ENCODE results near the gene TTC33. TPM values are rescaled to one million over a fixed set of nuclear protein-coding genes. Genes with fewer than 3 reads are reported as not detected.
A peak's percentile ranks its signal among the peaks of the same experiment; 100 is the strongest.

Gene TTC33
- total RNA-seq, 4 donors from 2014 or later: 6.4 to 67.3 (median 17.4) TPM

DNA sequence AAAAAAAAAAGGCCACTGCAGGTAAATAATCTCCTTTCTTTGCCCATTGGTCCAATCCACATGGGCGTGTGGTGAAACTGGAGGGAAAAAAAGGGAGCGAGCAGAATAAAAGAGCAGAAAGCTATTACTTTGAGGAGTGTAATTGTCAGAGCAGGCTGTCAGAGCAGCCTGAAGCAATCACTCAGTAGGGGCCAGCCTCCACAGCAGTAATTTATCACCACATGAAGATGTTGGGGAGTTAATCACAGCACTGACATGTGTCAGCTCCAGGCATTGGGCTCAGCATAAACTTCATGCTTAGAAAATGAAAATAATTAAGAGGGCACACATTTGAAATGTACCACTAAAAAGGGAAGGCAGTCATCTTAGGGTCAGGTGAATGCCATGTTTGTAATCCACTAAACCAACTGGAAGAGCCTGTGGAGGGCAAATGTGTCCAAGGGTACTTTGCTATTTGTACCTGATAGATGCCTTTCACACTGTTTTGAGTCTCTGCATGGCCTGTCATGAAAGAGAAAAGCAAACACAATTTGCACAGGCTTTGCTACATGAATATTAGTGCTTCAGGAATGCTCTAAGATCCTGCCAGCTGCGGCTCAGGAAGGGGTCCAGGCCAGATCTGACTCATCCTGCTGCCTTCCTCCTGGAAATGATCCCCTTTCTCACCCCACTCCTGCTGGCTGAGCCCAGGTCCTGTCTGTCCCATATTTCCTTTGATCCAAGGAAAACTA, 79.0 kb downstream of the TTC33 start:
- peak overlapping the region; percentile 94 to 96 (median 94) for H3K27ac ChIP-seq
- intact Hi-C loops (cut with DNase I; ENCODE audit: low total_unique reads): no loop called here
- 45% methylated on average over 3 of the region's 3 CpGs; no CpG with 5 or more reads in 1 of the 2 donors for WGBS, 2 donors (ENCODE audit: low coverage in 1 of 2)

DNA sequence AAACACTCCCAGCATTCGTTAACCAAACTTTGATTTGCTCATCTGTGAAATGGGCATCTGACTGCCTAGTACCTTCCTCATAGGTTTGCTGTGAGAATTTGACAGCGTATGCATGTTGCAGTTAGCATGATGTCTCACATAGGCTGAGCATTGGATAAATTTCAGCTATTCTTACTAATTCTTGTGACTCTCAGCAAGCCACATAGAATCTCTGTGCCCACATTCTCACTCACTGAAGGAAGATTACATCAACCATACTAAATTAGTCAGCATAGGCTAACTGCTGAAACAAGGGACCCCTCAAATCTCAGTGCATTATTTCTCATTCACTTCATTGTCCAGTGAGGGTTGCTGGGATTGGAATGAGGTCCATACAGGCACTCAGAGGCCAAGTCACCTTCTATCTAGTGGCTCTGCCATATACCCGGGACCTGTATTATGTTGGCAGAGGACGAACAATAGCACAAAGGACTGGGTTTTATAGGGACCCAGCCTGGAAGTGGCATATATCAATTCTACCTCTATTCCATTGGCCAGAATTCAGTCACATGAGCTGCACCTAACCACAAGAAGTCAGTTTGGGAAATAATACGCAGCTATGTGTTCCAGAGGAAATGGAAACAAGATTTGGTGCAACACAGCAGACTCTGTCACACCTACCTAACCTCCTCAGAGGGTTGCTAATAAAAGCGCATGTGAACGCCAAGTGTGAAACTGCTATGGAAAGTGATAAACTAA, 80.2 kb downstream of the TTC33 start:
- intact Hi-C loops (cut with DNase I; ENCODE audit: low total_unique reads) (no loop called here), in situ Hi-C loops (cut with MboI; ENCODE audit: low pct_ligation_motif_present in 1 of 4, low pct_unique_long_range_greater_than_20kb in 1 of 4, low sequenced_read_pairs in 3 of 4) (loop anchor here in 1 of 4 donors (25.0 kb wide), 1 partner anchor 288 kb away; no protein-coding TSS in a partner anchor)
- H3K9me3 ChIP-seq: no peaks in the 10 kb centered on the region
- H3K36me3 ChIP-seq: no peaks in the 10 kb centered on the region
- DNase-seq: no peak
- peak overlapping the region in 1 of 4 donors; percentile 96 for H3K27ac ChIP-seq
- H3K4me3 ChIP-seq: no peak overlapping the region
- TF ChIP-seq POLR2AphosphoS5 (IDR thresholded peaks at IDR 0.05) (no peak), EP300 (IDR thresholded peaks at IDR 0.05; ENCODE audit: low read depth) (no peak), POLR2A (IDR thresholded peaks at IDR 0.05) (no peak)
- TF ChIP-seq, protein P1, sequence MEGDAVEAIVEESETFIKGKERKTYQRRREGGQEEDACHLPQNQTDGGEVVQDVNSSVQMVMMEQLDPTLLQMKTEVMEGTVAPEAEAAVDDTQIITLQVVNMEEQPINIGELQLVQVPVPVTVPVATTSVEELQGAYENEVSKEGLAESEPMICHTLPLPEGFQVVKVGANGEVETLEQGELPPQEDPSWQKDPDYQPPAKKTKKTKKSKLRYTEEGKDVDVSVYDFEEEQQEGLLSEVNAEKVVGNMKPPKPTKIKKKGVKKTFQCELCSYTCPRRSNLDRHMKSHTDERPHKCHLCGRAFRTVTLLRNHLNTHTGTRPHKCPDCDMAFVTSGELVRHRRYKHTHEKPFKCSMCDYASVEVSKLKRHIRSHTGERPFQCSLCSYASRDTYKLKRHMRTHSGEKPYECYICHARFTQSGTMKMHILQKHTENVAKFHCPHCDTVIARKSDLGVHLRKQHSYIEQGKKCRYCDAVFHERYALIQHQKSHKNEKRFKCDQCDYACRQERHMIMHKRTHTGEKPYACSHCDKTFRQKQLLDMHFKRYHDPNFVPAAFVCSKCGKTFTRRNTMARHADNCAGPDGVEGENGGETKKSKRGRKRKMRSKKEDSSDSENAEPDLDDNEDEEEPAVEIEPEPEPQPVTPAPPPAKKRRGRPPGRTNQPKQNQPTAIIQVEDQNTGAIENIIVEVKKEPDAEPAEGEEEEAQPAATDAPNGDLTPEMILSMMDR (IDR thresholded peaks at IDR 0.05): no peak
- H3K4me1 ChIP-seq: peaks cover 0 to 26% (median 14%) of the 10 kb centered on the region in 4 donors
- WGBS, 2 donors (ENCODE audit: low coverage in 1 of 2): 81 to 88% methylated on average over 5 to 7 of the region's 7 CpGs
- H3K27me3 ChIP-seq: no peaks in the 10 kb centered on the region

More for the DNA sequence above, 79.0 kb downstream of the TTC33 start:
- peaks cover 0 to 4% (median 0%) of the 10 kb centered on the region in 4 donors for H3K36me3 ChIP-seq
- H3K27me3 ChIP-seq: no peaks in the 10 kb centered on the region
- no peaks in the 10 kb centered on the region for H3K9me3 ChIP-seq
- H3K4me1 ChIP-seq: peaks cover 0 to 26% (median 14%) of the 10 kb centered on the region in 4 donors
- peak; percentile 6 to 39 (median 27) for TF ChIP-seq POLR2AphosphoS5 (IDR thresholded peaks at IDR 0.05)
- TF ChIP-seq, protein P1 (IDR thresholded peaks at IDR 0.05): no peak
- no peak overlapping the region for H3K4me3 ChIP-seq
- in situ Hi-C loops (cut with MboI; ENCODE audit: low pct_ligation_motif_present in 1 of 4, low pct_unique_long_range_greater_than_20kb in 1 of 4, low sequenced_read_pairs in 3 of 4): loop anchor here in 1 of 4 donors (25.0 kb wide), 1 partner anchor 289 kb away; no protein-coding TSS in a partner anchor
- no peak for DNase-seq

DNA sequence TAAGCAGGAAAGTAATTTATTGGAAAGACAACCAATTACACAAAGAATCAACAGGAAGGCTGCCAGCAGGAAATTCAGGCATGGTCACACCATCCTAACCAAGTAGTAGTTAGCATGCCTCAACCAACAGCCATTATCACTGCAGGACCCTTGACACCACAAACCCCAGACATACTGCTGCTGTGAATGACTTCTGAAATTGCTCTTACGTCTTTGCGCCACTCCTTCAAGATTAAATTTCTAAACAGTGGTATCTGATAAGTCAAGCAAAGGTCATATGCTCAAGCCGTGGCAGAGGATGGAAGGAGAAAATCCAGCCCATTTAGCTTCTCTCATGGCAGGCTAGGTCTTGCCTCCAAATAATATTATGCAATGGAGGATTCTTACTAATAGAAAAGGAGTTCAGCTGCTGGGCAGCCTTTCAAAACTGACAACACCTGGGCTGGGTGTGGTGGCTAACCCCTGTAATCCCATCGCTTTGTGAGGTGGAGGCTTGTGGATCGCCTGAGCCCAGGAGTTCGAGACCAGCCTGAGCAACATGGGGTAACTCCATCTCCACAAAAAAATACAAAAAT, 81.0 kb downstream of the TTC33 start:
- H3K27me3 ChIP-seq: no peaks in the 10 kb centered on the region
- in situ Hi-C loops (cut with MboI; ENCODE audit: low pct_ligation_motif_present in 1 of 4, low pct_unique_long_range_greater_than_20kb in 1 of 4, low sequenced_read_pairs in 3 of 4): loop anchor here in 1 of 4 donors (25.0 kb wide), 1 partner anchor 287 kb away; no protein-coding TSS in a partner anchor
- H3K4me3 ChIP-seq: no peak overlapping the region
- no peaks in the 10 kb centered on the region for H3K36me3 ChIP-seq
- no peak for TF ChIP-seq POLR2AphosphoS5 (IDR thresholded peaks at IDR 0.05)
- TF ChIP-seq POLR2A (IDR thresholded peaks at IDR 0.05): no peak
- TF ChIP-seq, protein P1 (IDR thresholded peaks at IDR 0.05): no peak
- TF ChIP-seq EP300 (IDR thresholded peaks at IDR 0.05; ENCODE audit: low read depth): no peak
- no peaks in the 10 kb centered on the region for H3K9me3 ChIP-seq
- intact Hi-C loops (cut with DNase I; ENCODE audit: low total_unique reads): no loop called here
- DNase-seq: no peak
- peaks cover 0 to 26% (median 14%) of the 10 kb centered on the region in 4 donors for H3K4me1 ChIP-seq
- 92 to 94% methylated on average over 6 of the region's 6 CpGs for WGBS, 2 donors (ENCODE audit: low coverage in 1 of 2)
- H3K27ac ChIP-seq: no peak overlapping the region

DNA sequence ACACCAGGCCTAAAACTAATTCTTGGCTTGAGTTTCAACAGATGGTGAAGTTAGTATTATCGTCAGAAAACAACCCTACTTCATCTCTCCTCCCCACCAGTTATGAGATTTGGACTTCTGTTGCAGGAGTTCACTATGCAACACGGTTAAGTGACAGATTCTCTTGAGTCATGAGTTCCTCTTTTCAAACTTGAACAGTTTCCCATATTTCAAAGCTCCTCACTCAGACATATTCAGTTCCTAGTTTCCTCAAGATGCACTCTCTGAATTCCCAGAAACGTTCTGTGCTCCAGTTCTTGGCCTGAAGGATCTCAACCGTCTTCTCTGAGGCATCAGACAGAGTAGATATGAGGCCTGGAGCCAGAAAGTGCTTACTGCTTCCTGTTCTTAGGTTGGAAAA, 83.3 kb downstream of the TTC33 start:
- Histone ChIP-seq H3K9me3 (no peaks in the 10 kb centered on the region), H3K27me3 (no peaks in the 10 kb centered on the region), H3K36me3 (no peaks in the 10 kb centered on the region), H3K27ac (peak overlapping the region in 1 of 4 donors; percentile 22), H3K4me1 (peaks cover 0 to 14% (median 7%) of the 10 kb centered on the region in 4 donors), H3K4me3 (no peak overlapping the region)
- intact Hi-C loops (cut with DNase I; ENCODE audit: low total_unique reads) (no loop called here), in situ Hi-C loops (cut with MboI; ENCODE audit: low pct_ligation_motif_present in 1 of 4, low pct_unique_long_range_greater_than_20kb in 1 of 4, low sequenced_read_pairs in 3 of 4) (no loop called here)
- DNase-seq: no peak
- TF ChIP-seq POLR2AphosphoS5 (IDR thresholded peaks at IDR 0.05) (no peak), POLR2A (IDR thresholded peaks at IDR 0.05) (no peak), EP300 (IDR thresholded peaks at IDR 0.05; ENCODE audit: low read depth) (no peak)
- TF ChIP-seq, protein P1 (IDR thresholded peaks at IDR 0.05): no peak
- 47 to 52% methylated on average over 4 of the region's 4 CpGs for WGBS, 2 donors (ENCODE audit: low coverage in 1 of 2)
